Stimulated activated naive CD8-positive, alpha-beta T cell treated with anti-CD3 and anti-CD28 coated beads, Interleukin-15, Interleukin-2, amounts not matched to agents 100 ng/mL and 50 ng/mL, for 24 hours (primary cell): ENCODE results near the gene GLT1D1.

Experiments used
- H3K27ac Mint-ChIP-seq: one replicate; pipeline ENCODE4 v1.8.0; 2021; ENCODE audit warnings: mild to moderate bottlenecking, mixed read lengths
- H3K27me3 Mint-ChIP-seq: one replicate; pipeline ENCODE4 v1.8.0; 2021; ENCODE audit warnings: mixed read lengths
- H3K36me3 Mint-ChIP-seq: one replicate; pipeline ENCODE4 v1.8.0; 2021; ENCODE audit warnings: low read depth, mixed read lengths
- H3K4me1 Mint-ChIP-seq: one replicate; pipeline ENCODE4 v1.8.0; 2021; ENCODE audit warnings: low read depth, mixed read lengths
- H3K4me3 Mint-ChIP-seq: one replicate; pipeline ENCODE4 v1.8.0; 2021; ENCODE audit warnings: mild to moderate bottlenecking, mixed read lengths
- H3K9me3 Mint-ChIP-seq: one replicate; pipeline ENCODE4 v1.8.0; 2021; ENCODE audit warnings: mixed read lengths

The GLT1D1 gene

DNA sequence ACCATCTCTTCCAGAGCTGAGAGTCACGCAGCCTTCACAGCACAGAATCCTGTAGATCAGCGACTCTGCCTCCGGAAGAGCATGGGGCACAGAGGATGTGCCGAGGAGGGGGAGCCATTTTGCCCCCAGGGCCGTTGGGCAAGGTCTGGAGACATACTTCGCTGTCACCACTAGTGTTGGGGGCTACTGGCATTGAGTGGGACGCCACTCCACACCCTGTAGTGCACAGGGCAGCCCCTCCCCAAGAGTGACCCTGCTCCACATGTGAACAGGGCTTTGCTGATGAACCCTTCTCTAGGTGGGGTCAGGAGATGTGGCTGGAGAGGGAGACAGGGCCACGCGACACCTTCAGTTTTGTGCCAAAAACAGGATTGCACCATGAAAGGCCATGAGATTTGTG, 6.0 kb downstream of the GLT1D1 start:
- Mint-ChIP-seq H3K27me3 (peaks cover 19% of the 10 kb centered on the region), H3K4me1 (no peaks in the 10 kb centered on the region), H3K27ac (no peak overlapping the region), H3K36me3 (no peaks in the 10 kb centered on the region), H3K4me3 (no peak overlapping the region), H3K9me3 (no peaks in the 10 kb centered on the region)

GRCh38 chr12:128861226-128862016, 8.1 kb downstream of the GLT1D1 start:
- H3K27me3 Mint-ChIP-seq, result peaks cover 4% of the 10 kb centered on the region
- no peaks in the 10 kb centered on the region for H3K9me3 Mint-ChIP-seq
- H3K4me3 Mint-ChIP-seq, result no peak overlapping the region
- no peaks in the 10 kb centered on the region for H3K4me1 Mint-ChIP-seq
- no peak overlapping the region for H3K27ac Mint-ChIP-seq
- H3K36me3 Mint-ChIP-seq, result no peaks in the 10 kb centered on the region

DNA sequence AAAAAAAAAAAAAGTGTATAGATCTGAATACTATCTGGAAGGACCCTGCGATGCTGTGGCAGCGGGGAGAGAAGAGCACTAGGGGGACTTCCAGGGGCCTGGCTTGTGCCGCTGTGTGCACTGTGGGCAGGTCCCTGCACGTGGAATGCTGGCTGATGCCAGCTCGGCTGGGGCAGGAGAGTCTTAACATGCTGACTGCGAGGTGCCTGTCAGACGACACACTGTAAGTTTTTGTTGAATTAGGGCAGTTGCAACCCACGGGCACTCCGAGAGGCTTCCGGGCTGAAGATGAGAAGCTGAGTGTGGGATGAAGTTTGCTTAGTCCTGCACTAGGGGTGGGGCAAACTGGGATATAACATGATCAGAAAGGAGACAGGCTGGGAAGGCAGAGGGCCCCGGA, 10.7 kb downstream of the GLT1D1 start:
- H3K9me3 Mint-ChIP-seq, result no peaks in the 10 kb centered on the region
- H3K4me3 Mint-ChIP-seq, result no peak overlapping the region
- no peak overlapping the region for H3K27ac Mint-ChIP-seq
- H3K36me3 Mint-ChIP-seq, result no peaks in the 10 kb centered on the region
- no peaks in the 10 kb centered on the region for H3K27me3 Mint-ChIP-seq
- H3K4me1 Mint-ChIP-seq, result no peaks in the 10 kb centered on the region

DNA sequence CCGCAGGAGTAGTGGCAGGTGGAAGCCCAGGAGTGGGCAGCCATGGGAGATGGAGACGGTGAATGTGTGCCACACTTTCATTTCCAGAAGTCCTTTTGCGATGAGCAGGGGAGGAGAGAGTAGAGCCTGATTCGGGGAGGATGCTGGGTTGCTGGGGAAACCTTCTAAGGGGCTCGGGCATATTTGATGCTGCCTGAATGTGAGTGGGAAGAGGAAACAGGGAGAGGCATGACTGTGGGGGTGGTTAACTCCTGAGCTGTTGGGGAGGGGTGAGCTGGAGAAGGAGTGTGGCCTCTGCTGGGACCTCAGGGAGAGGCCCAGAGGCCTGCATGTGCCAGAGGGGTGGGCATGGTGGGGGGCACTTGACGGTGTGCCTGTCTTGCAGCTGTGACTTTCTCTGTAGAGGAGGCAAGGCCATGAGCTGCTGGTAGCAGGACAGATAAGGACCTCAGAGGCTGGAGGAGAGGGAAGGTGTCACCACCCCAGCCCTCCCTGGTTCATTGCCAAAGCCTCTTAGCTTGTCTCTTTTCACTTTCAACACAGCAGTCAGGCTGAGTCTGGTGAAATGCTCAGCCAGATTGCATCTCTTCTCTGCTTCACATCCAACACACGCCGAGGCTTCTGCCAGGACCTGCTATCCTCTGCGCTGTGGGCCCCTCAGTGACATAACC, 11.4 kb downstream of the GLT1D1 start:
- H3K27me3 Mint-ChIP-seq, result no peaks in the 10 kb centered on the region
- H3K9me3 Mint-ChIP-seq, result no peaks in the 10 kb centered on the region
- H3K36me3 Mint-ChIP-seq, result no peaks in the 10 kb centered on the region
- no peak overlapping the region for H3K27ac Mint-ChIP-seq
- H3K4me1 Mint-ChIP-seq, result no peaks in the 10 kb centered on the region
- H3K4me3 Mint-ChIP-seq, result no peak overlapping the region

- Mint-ChIP-seq H3K4me1 (no peaks in the 10 kb centered on the region), H3K9me3 (no peaks in the 10 kb centered on the region), H3K36me3 (no peaks in the 10 kb centered on the region), H3K27me3 (no peaks in the 10 kb centered on the region), H3K27ac (no peak overlapping the region), H3K4me3 (no peak overlapping the region)
Observed at GRCh38 chr12:128867466-128867865, 14.2 kb downstream of the GLT1D1 start.

DNA sequence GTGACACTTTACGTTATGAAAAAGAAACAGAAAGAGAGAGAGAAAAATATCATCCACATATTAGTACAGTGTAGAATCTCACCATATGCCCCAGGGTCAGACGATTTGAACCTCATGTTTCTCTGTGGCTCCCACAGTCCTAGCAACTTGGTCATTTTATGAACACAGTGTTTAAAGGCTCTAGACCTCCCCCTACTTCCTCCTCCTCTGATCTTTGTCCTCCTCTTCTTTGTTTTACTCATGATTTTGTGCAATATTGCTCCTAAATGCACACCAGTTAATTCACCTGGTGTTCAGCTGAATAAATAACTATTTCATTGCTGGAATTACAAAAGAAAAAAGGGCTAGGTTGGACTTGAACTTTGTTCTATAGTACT, 18.2 kb downstream of the GLT1D1 start:
- no peak overlapping the region for H3K4me3 Mint-ChIP-seq

DNA sequence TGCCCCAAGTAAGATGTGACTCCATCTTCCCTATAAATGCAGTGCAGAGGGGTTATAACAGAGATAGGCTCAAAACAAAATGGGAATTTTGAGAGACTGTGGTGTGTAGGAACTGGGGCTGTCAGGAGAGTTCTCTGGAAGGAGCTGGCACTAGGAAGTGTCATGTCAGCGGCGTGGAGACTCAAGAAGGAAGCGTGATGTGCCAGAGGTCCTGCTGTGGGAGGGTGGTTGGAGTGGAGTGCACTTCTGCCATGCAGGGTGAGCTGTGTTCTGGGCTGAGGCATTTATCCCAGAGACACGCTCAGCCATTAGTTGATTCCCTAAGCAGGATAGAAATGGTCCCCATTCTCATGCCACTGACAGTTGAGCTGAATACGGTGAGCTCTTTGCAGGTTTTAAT, 19.0 kb downstream of the GLT1D1 start:
- peaks cover 4% of the 10 kb centered on the region for H3K36me3 Mint-ChIP-seq
- no peaks in the 10 kb centered on the region for H3K4me1 Mint-ChIP-seq
- H3K27me3 Mint-ChIP-seq, result no peaks in the 10 kb centered on the region
- peaks cover 15% of the 10 kb centered on the region for H3K9me3 Mint-ChIP-seq
- no peak overlapping the region for H3K4me3 Mint-ChIP-seq
- no peak overlapping the region for H3K27ac Mint-ChIP-seq

More for the DNA sequence above, 18.2 kb downstream of the GLT1D1 start:
- Mint-ChIP-seq H3K9me3 (peaks cover 8% of the 10 kb centered on the region), H3K4me1 (no peaks in the 10 kb centered on the region), H3K27ac (no peak overlapping the region), H3K27me3 (no peaks in the 10 kb centered on the region), H3K36me3 (peaks cover 4% of the 10 kb centered on the region)

DNA sequence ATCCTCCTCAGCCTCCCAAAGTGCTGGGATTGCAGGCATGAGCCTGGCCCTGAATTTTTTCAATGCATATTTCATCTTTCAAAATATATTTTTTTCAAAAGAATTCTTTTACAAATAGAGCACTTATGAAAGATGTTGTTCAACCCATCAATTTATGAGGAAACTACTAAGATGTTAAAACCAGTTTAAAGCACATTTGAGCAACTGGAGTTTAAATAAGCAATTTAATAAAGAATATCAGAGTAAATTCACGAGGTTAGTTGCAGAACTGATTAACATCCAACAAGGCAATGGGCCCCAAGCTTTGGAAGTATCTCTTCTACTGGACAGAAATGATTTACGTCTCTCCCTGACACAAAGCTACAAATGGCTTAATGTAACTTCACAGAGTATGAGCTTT, 23.3 kb downstream of the GLT1D1 start:
- no peaks in the 10 kb centered on the region for H3K4me1 Mint-ChIP-seq
- no peak overlapping the region for H3K4me3 Mint-ChIP-seq
- peaks cover 4% of the 10 kb centered on the region for H3K36me3 Mint-ChIP-seq
- peaks cover 27% of the 10 kb centered on the region for H3K9me3 Mint-ChIP-seq
- no peak overlapping the region for H3K27ac Mint-ChIP-seq
- H3K27me3 Mint-ChIP-seq, result no peaks in the 10 kb centered on the region

- Mint-ChIP-seq H3K4me3 (no peak overlapping the region), H3K9me3 (peaks cover 23% of the 10 kb centered on the region), H3K36me3 (peaks cover 4% of the 10 kb centered on the region), H3K27ac (no peak overlapping the region), H3K27me3 (no peaks in the 10 kb centered on the region), H3K4me1 (no peaks in the 10 kb centered on the region)
Observed at GRCh38 chr12:128879898-128880764, 26.9 kb downstream of the GLT1D1 start.

DNA sequence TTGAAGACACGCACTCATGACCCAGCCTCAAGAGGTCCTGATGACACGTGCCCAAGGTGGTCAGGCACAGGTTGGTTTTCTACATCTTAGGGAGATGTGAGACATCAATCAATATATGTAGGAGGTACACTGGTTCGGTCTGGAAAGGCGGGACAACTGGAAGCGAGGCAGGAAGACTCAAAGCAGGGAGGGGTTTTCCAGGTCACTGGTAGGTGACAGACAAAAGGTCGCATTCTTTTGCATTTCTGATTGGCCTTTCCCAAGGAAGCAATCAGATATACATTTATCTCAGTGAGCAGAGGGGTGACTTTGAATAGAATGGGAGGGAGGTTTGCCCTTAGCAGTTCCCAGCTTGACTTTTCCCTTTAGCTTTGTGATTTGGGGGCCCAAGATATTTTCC, 38.6 kb downstream of the GLT1D1 start:
- Mint-ChIP-seq H3K36me3 (no peaks in the 10 kb centered on the region), H3K9me3 (no peaks in the 10 kb centered on the region), H3K4me3 (no peak overlapping the region), H3K4me1 (no peaks in the 10 kb centered on the region), H3K27me3 (no peaks in the 10 kb centered on the region), H3K27ac (no peak overlapping the region)

DNA sequence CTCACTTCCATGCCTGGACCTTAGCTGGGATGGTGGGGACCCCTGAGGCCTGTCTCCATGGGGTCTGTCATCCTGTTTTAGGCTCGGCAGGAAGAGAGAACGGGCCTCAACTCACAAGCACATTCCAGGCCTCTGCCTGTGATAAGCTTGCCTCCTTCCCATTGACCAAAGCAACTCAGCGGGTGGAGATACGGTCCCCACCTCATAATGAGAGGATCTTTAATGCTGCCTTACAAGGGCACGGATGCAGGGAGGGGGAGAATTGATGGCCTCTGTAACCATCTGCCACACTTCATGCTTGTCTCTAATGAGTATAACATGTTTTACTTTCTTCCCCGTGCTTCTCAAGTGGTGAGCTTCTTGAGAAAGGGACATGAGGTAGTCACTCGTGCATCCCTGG, 50.0 kb downstream of the GLT1D1 start:
- H3K36me3 Mint-ChIP-seq, result no peaks in the 10 kb centered on the region
- peaks cover 3% of the 10 kb centered on the region for H3K27me3 Mint-ChIP-seq
- peaks cover 6% of the 10 kb centered on the region for H3K4me1 Mint-ChIP-seq
- H3K9me3 Mint-ChIP-seq, result no peaks in the 10 kb centered on the region
- no peak overlapping the region for H3K27ac Mint-ChIP-seq
- no peak overlapping the region for H3K4me3 Mint-ChIP-seq

GRCh38 chr12:128905003-128905544, 51.8 kb downstream of the GLT1D1 start:
- no peak overlapping the region for H3K27ac Mint-ChIP-seq
- no peaks in the 10 kb centered on the region for H3K36me3 Mint-ChIP-seq
- no peaks in the 10 kb centered on the region for H3K9me3 Mint-ChIP-seq
- no peaks in the 10 kb centered on the region for H3K27me3 Mint-ChIP-seq
- no peak overlapping the region for H3K4me3 Mint-ChIP-seq
- H3K4me1 Mint-ChIP-seq, result peaks cover 8% of the 10 kb centered on the region

- Mint-ChIP-seq H3K4me1 (peaks cover 8% of the 10 kb centered on the region), H3K36me3 (no peaks in the 10 kb centered on the region), H3K4me3 (no peak overlapping the region), H3K27me3 (no peaks in the 10 kb centered on the region), H3K27ac (peak overlapping the region; percentile 36), H3K9me3 (no peaks in the 10 kb centered on the region)
Observed at GRCh38 chr12:128906485-128907137, 53.3 kb downstream of the GLT1D1 start.

DNA sequence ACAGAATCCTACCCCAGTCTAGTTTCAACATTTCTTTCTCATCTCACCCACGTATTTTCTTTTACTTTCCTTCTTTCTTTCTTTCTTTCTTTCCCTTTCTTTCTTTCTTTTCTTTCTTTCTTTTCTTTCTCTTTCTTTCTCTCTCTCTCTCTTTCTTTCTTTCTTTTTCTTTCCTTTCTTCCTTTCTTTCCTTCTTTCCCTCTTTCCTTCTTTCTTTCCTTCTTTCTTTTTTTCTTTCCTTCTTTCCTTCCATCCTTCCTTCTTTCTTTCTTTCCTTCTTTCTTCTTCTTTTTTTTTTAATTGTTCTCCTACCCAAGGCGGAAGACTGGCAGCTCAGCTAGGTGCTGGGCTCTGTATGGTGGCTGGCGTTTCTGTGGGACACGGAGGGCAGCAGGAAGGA, 55.0 kb downstream of the GLT1D1 start:
- no peaks in the 10 kb centered on the region for H3K27me3 Mint-ChIP-seq
- no peaks in the 10 kb centered on the region for H3K9me3 Mint-ChIP-seq
- H3K4me1 Mint-ChIP-seq, result peaks cover 9% of the 10 kb centered on the region
- no peaks in the 10 kb centered on the region for H3K36me3 Mint-ChIP-seq
- H3K4me3 Mint-ChIP-seq, result no peak overlapping the region
- no peak overlapping the region for H3K27ac Mint-ChIP-seq
